Measurements from ENCODE around the gene PRRT2. TPM values are rescaled to one million over a fixed set of nuclear protein-coding genes. Genes with fewer than 3 reads are reported as not detected.

Gene PRRT2
- total RNA-seq, 4 donors from 2014 or later = 1.1 to 6.8 (median 3.7) TPM; not detected in 1

- WGBS = 50% methylated on average over 23 of the region's 23 CpGs
- Histone ChIP-seq H3K4me1 (peaks cover 76% of the 10 kb centered on the region), H3K27ac (peak overlapping the region; percentile 73), H3K4me3 (peak overlapping the region; percentile 10), H3K36me3 (peaks cover 12% of the 10 kb centered on the region), H3K9me3 (no peaks in the 10 kb centered on the region), H3K27me3 (no peaks in the 10 kb centered on the region)
- no peak for TF ChIP-seq POLR2AphosphoS5 (IDR thresholded peaks at IDR 0.05)
- TF ChIP-seq EP300 (IDR thresholded peaks at IDR 0.05) = no peak
- no peak for TF ChIP-seq CTCF (IDR thresholded peaks at IDR 0.05)
- no peak for TF ChIP-seq POLR2A (IDR thresholded peaks at IDR 0.05)
- no peak for DNase-seq (ENCODE audit: low spot score in 2 of 2)
Measured at GRCh38 chr16:29809850-29810698, 1.9 kb upstream of the PRRT2 start.

DNA sequence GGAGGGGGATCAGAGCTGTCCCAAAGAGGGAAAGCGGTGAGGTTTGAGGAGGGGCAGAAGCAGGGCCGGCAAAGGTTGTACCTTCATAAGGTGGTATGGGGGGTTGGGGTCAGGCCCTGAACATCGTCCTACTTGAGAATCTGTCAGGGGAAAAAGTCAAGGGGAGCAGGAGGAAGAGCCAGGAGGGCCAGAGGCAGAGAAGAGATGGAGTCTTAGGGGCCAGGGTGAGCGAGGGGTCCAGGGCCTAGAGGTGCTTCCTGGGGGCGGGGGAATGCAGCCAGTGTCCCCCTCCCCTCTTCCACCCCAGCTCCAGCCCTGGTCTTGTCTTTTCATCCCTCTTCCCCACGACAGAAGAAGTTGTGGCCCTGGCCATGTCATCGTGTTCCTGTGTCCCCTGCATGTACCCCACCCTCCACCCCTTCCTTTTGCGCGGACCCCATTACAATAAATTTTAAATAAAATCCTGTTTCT lies 1.3 kb upstream of the PRRT2 start:
- H3K27me3 ChIP-seq = no peaks in the 10 kb centered on the region
- TF ChIP-seq POLR2A (IDR thresholded peaks at IDR 0.05) (no peak), CTCF (IDR thresholded peaks at IDR 0.05) (no peak)
- peak overlapping the region; percentile 60 for H3K4me3 ChIP-seq
- no peak for DNase-seq (ENCODE audit: low spot score in 2 of 2)
- no peaks in the 10 kb centered on the region for H3K9me3 ChIP-seq
- peaks cover 12% of the 10 kb centered on the region for H3K36me3 ChIP-seq
- H3K27ac ChIP-seq = peak overlapping the region; percentile 73
- peaks cover 79% of the 10 kb centered on the region for H3K4me1 ChIP-seq
- WGBS = 38% methylated on average over 9 of the region's 9 CpGs

DNA sequence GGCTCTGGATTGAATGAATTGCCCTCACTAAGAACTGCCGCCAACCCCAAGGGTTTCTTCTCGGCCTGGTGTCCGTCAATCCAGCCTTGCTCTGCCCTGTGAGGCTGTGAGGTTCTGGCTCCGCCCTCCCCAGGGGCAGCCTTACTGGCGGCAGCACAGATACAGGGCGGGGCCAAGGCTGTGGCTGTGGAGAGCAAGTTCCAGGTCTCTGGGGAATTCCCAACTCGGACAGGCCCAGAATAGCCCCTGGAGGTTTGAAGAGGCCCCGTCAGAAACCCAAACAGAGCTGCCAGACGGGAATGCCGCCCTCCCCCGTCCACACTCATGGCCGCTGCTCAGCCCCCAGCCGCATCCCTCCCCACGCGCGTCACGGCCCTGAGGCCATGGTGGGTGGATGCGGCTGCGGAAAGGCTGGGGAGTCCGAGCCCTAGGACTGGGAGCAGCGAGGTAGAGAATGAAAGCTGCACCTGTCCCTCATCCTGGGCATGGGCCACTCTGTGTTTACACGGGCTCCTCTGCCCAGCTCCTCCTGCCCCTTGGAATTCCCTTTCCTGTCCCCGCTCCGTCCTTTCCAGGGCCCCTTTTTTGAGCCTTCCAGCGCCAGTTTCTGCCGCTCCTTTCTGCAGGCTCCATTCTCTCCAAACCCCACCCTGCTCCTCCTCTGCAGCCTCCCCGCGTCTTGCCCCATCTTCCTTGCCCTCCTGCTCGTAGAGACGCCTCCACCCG lies 660 bp upstream of the PRRT2 start:
- peak overlapping the region; percentile 73 for H3K27ac ChIP-seq
- H3K36me3 ChIP-seq = peaks cover 12% of the 10 kb centered on the region
- peaks cover 79% of the 10 kb centered on the region for H3K4me1 ChIP-seq
- peak overlapping the region; percentile 60 for H3K4me3 ChIP-seq
- WGBS = under 1% methylated on average over 28 of the region's 31 CpGs
- TF ChIP-seq POLR2AphosphoS5 (IDR thresholded peaks at IDR 0.05) (peak in 1 of 3 donors; percentile 18), POLR2A (IDR thresholded peaks at IDR 0.05) (no peak)
- peak; percentile 94 to 97 for DNase-seq (ENCODE audit: low spot score in 2 of 2)
- H3K9me3 ChIP-seq = no peaks in the 10 kb centered on the region
- H3K27me3 ChIP-seq = no peaks in the 10 kb centered on the region

DNA sequence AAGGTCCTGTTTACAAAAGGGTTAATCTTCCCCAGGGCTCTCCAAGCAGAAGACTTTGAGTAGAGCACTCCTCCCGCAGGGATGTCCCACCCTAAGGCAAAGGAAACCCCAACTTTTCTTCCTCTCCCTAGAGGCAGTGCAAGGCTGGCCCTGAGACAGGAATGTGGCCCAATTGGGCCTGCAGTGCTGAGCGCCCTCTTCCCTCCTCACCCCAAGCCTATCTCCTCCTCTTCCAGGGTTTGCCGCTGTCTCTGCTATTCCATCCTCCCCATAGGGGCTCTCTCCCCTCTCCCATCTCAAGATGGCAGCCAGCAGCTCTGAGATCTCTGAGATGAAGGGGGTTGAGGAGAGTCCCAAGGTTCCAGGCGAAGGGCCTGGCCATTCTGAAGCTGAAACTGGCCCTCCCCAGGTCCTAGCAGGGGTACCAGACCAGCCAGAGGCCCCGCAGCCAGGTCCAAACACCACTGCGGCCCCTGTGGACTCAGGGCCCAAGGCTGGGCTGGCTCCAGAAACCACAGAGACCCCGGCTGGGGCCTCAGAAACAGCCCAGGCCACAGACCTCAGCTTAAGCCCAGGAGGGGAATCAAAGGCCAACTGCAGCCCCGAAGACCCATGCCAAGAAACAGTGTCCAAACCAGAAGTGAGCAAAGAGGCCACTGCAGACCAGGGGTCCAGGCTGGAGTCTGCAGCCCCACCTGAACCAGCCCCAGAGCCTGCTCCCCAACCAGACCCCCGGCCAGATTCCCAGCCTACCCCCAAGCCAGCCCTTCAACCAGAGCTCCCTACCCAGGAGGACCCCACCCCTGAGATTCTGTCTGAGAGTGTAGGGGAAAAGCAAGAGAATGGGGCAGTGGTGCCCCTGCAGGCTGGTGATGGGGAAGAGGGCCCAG lies 1.0 kb downstream of the PRRT2 start:
- Histone ChIP-seq H3K36me3 (peaks cover 12% of the 10 kb centered on the region), H3K27ac (no peak overlapping the region), H3K27me3 (no peaks in the 10 kb centered on the region), H3K4me1 (peaks cover 85% of the 10 kb centered on the region), H3K9me3 (no peaks in the 10 kb centered on the region), H3K4me3 (peak overlapping the region; percentile 60)
- DNase-seq (ENCODE audit: low spot score in 2 of 2) = no peak
- WGBS = 53% methylated on average over 5 of the region's 9 CpGs
- no peak for TF ChIP-seq POLR2A (IDR thresholded peaks at IDR 0.05)

DNA sequence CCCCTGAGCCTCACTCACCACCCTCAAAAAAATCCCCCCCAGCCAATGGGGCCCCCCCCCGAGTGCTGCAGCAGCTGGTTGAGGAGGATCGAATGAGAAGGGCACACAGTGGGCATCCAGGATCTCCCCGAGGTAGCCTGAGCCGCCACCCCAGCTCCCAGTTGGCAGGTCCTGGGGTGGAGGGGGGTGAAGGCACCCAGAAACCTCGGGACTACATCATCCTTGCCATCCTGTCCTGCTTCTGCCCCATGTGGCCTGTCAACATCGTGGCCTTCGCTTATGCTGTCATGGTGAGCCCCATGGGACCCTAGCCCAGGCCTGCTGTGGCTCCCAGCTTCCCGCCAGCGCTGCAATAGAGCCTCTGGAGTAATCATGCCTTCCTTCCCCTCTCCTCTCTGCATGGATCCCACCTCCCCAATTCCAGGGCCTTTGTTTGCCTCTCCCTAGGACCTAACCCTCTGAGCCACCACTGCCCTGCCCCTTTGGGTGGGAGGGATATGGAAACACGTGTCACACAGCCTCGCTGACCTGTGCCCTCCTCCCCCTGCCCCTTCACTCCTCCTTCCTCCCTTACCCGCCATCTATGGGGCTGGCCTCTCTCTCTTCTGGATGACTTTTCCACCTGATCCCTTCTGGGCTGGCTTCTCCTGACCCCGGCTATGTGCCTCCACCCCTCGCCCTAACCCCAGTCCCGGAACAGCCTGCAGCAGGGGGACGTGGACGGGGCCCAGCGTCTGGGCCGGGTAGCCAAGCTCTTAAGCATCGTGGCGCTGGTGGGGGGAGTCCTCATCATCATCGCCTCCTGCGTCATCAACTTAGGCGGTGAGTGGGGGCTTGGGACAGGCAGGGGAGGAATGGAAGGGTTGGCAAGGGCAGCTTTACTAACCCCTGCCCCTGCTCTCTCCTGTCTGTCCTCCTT lies 1.9 kb downstream of the PRRT2 start:
- TF ChIP-seq POLR2AphosphoS5 (IDR thresholded peaks at IDR 0.05) (no peak), POLR2A (IDR thresholded peaks at IDR 0.05) (no peak), EP300 (IDR thresholded peaks at IDR 0.05) (no peak), CTCF (IDR thresholded peaks at IDR 0.05) (no peak)
- no peak overlapping the region for H3K27ac ChIP-seq
- peaks cover 16% of the 10 kb centered on the region for H3K36me3 ChIP-seq
- WGBS = 86% methylated on average over 19 of the region's 24 CpGs
- no peak for DNase-seq (ENCODE audit: low spot score in 2 of 2)
- no peak overlapping the region for H3K4me3 ChIP-seq
- H3K9me3 ChIP-seq = no peaks in the 10 kb centered on the region
- peaks cover 81% of the 10 kb centered on the region for H3K4me1 ChIP-seq
- H3K27me3 ChIP-seq = no peaks in the 10 kb centered on the region
